GM23338 (cell line): Measurements from ENCODE around the gene MCAT. TPM values are rescaled to one million over a fixed set of nuclear protein-coding genes. Genes with fewer than 3 reads are reported as not detected.

Experiments used
- ATAC-seq: fragments of 200-7000 bp; cut with Tn5 transposase; 3 replicates; pipeline ENCODE4 v1.9.1; 2020
- DNase-seq: peaks from one replicate; pipeline ENCODE4 v3.0.0-alpha.2; 2015; ENCODE audit warnings: low spot score
- H2AFZ ChIP-seq: fragments of 200-600 bp; sonication (generic); 2 replicates; pipeline ENCODE4 v1.8.0; 2016; ENCODE audit warnings: antibody characterized with exemption, mild to moderate bottlenecking, moderate library complexity
- H3F3A ChIP-seq: fragments of 200-600 bp; sonication (generic); replicated peaks from 2 replicates; pipeline ENCODE4 v1.8.0; 2017; ENCODE audit warnings: antibody characterized with exemption, mixed run types, low read depth
- H3K27ac ChIP-seq: fragments of 200-600 bp; sonication (generic); 2 replicates; pipeline ENCODE4 v1.6.1; 2016; ENCODE audit warnings: low read depth
- H3K27me3 ChIP-seq: fragments of 200-600 bp; sonication (generic); 2 replicates; pipeline ENCODE4 v1.8.0; 2016; ENCODE audit warnings: mild to moderate bottlenecking, mixed run types, moderate library complexity; ENCODE audit not compliant: insufficient read depth
- H3K36me3 ChIP-seq: fragments of 200-600 bp; sonication (generic); 2 replicates; pipeline ENCODE4 v1.8.0; 2016; ENCODE audit warnings: mild to moderate bottlenecking; ENCODE audit not compliant: insufficient read depth
- H3K4me1 ChIP-seq: fragments of 200-600 bp; sonication (generic); 2 replicates; pipeline ENCODE4 v1.8.0; 2016; ENCODE audit warnings: mild to moderate bottlenecking, moderate library complexity; ENCODE audit not compliant: insufficient read depth
- H3K4me2 ChIP-seq: fragments of 200-600 bp; sonication (generic); 2 replicates; pipeline ENCODE4 v1.7.1; 2017; ENCODE audit warnings: mixed run types
- H3K4me3 ChIP-seq: fragments of 200-600 bp; sonication (generic); 2 replicates; pipeline ENCODE4 v1.6.1; 2016; ENCODE audit warnings: mixed run types
- H3K79me2 ChIP-seq: fragments of 200-600 bp; sonication (generic); replicated peaks from 2 replicates; pipeline ENCODE4 v1.8.0; 2017; ENCODE audit warnings: mild to moderate bottlenecking; ENCODE audit not compliant: insufficient read depth
- H3K9me2 ChIP-seq: fragments of 200-600 bp; sonication (generic); 2 replicates; pipeline ENCODE4 v1.8.0; 2017; ENCODE audit not compliant: insufficient read depth
- H4K20me1 ChIP-seq: fragments of 200-600 bp; sonication (generic); replicated peaks from 2 replicates; pipeline ENCODE4 v1.8.0; 2017; ENCODE audit warnings: mild to moderate bottlenecking; ENCODE audit not compliant: insufficient read depth
- H3K27ac Mint-ChIP-seq: 2 replicates; pipeline ENCODE4 v1.8.0; 2020; ENCODE audit warnings: inconsistent platforms, mild to moderate bottlenecking, moderate library complexity, mixed read lengths
- H3K27me3 Mint-ChIP-seq: 3 replicates; pipeline ENCODE4 v1.8.0; 2022; ENCODE audit warnings: low read depth, mild to moderate bottlenecking, moderate library complexity, mixed read lengths, inconsistent platforms; ENCODE audit not compliant: insufficient read depth, poor library complexity
- H3K36me3 Mint-ChIP-seq: 3 replicates; pipeline ENCODE4 v1.8.0; 2021; ENCODE audit warnings: low read depth, mild to moderate bottlenecking, inconsistent platforms, moderate library complexity, mixed read lengths
- H3K4me1 Mint-ChIP-seq: 3 replicates; pipeline ENCODE4 v1.8.0; 2020; ENCODE audit warnings: mild to moderate bottlenecking, inconsistent platforms, mixed read lengths
- H3K4me3 Mint-ChIP-seq: 3 replicates; pipeline ENCODE4 v1.8.0; 2021; ENCODE audit warnings: moderate library complexity, mild to moderate bottlenecking, inconsistent platforms, mixed read lengths
- H3K9me3 Mint-ChIP-seq: 3 replicates; pipeline ENCODE4 v1.8.0; 2020; ENCODE audit warnings: moderate library complexity, mild to moderate bottlenecking, inconsistent platforms, mixed read lengths
- CREB1 ChIP-seq: fragments of 250-450 bp; sonication (Bioruptor Pico); IDR thresholded peaks from 2 replicates; pipeline ENCODE4 v1.5.0; 2020; ENCODE audit warnings: low read depth, mild to moderate bottlenecking, moderate library complexity
- EZH2 ChIP-seq: fragments of 200-600 bp; sonication (generic); IDR thresholded peaks from one replicate; pipeline ENCODE4 v1.8.0; 2017; ENCODE audit warnings: antibody characterized with exemption, mild to moderate bottlenecking, low read depth; ENCODE audit not compliant: unreplicated experiment
- EZH2phosphoT487 ChIP-seq: fragments of 200-600 bp; sonication (generic); IDR thresholded peaks from one replicate; pipeline ENCODE4 v1.8.1; 2018; ENCODE audit warnings: antibody characterized with exemption; ENCODE audit not compliant: unreplicated experiment
- JUNB ChIP-seq: IDR thresholded peaks from one replicate; pipeline ENCODE4 v1.6.1; 2016; ENCODE audit warnings: antibody characterized with exemption; ENCODE audit not compliant: unreplicated experiment
- NANOG ChIP-seq: IDR thresholded peaks from 2 replicates; pipeline ENCODE4 v1.6.1; 2016; ENCODE audit warnings: antibody characterized with exemption, borderline replicate concordance
- POLR2AphosphoS5 ChIP-seq: IDR thresholded peaks from 2 replicates; pipeline ENCODE4 v1.6.1; 2016; ENCODE audit warnings: antibody characterized with exemption, low read depth
- STAT1 ChIP-seq: IDR thresholded peaks from one replicate; pipeline ENCODE4 v1.6.1; 2016; ENCODE audit warnings: antibody characterized with exemption; ENCODE audit not compliant: unreplicated experiment
- ZNF114 ChIP-seq: fragments of 250-450 bp; sonication (Bioruptor Pico); IDR thresholded peaks from 2 replicates; pipeline ENCODE4 v1.5.0; 2020; ENCODE audit warnings: mild to moderate bottlenecking, moderate library complexity
- ZNF331 ChIP-seq: fragments of 250-450 bp; sonication (Bioruptor Pico); IDR thresholded peaks from 2 replicates; pipeline ENCODE4 v1.5.0; 2020; ENCODE audit warnings: low read depth, mild to moderate bottlenecking, moderate library complexity
- polyA plus RNA-seq: library from polyadenylated mRNA; unstranded; fragments of >200 nt; fragmentation: Nextera tagmentation; extraction: Ambion mirVana; gene quantifications from 2 replicates; pipeline ENCODE4 v1.2.1, GENCODE V29; 2016
- total RNA-seq: library from RNA; depleted of rRNA; stranded (reverse); fragments of >200 nt; shearing (Covaris generic); gene quantifications from 2 replicates; pipeline ENCODE4 v1.2.3, GENCODE V29; 2014
- TF ChIP-seq, protein P1 (sequence below): IDR thresholded peaks from 2 replicates; pipeline ENCODE4 v1.6.1; 2016; ENCODE audit warnings: antibody characterized with exemption
- TF ChIP-seq, protein P2 (sequence below): fragments of 250-450 bp; sonication (Bioruptor Pico); IDR thresholded peaks from 2 replicates; pipeline ENCODE4 v1.5.0; 2020; ENCODE audit warnings: mild to moderate bottlenecking, moderate library complexity
- TF ChIP-seq, protein P3 (sequence below): IDR thresholded peaks from one replicate; pipeline ENCODE4 v1.6.1; 2018; ENCODE audit warnings: antibody characterized with exemption; ENCODE audit not compliant: unreplicated experiment
- TF ChIP-seq, protein P4 (sequence below), 2 experiments: fragments of 200-600 bp in 1 of 2; sonication (generic) in 1 of 2; conservative IDR thresholded peaks; 2 replicates each; pipeline versions ENCODE4 v1.5.1 to v1.6.1; 2016 to 2017; ENCODE audit warnings: antibody characterized with exemption in 2 of 2, low read depth in 2 of 2, mild to moderate bottlenecking in 2 of 2, moderate library complexity in 1 of 2

MCAT gene
- total and polyA plus RNA-seq, 2 experiments from 2014 or later = 9.7 to 16.9 TPM

DNA sequence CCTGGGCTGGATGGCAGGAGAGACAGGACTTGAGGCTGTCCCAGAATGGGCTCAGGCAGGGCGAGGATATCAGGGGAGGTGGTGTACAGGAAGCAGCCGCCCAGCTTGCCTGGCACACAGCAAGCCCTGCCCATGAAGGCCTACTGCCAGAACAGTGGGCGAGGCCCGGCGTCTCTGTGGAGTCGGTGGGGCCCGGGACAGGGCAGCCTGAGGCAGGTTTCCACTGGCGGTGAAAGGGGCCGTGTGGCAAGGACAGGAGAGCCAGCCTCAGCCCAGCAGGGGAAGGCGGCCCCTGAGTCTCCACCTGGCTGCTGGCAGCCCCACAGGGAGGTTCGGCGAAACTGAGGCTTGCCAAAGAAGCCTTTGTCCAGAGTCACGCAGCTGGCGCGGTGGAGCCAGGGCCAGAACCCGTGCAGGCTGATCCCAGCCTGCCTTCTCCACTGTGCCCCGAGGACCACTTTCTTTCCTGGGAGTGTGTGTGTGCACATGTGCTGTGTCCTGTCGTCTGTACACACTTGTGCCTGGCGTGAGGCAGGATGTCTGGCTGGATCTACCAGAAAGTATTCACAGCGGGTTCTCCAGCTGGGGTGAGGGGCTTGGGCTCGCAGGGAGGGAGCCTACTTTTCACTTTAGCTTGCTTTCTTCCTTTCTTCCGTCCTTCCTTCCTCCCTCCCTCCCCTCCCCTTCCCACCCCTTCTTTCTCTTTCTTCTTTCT lies 9.3 kb upstream of the MCAT start:
- H3K27me3 ChIP-seq = peaks cover 17% of the 10 kb centered on the region
- H2AFZ ChIP-seq = peak overlapping the region; percentile 97
- H3K4me3 ChIP-seq = peak overlapping the region; percentile 65
- H3K79me2 ChIP-seq = no peaks in the 10 kb centered on the region
- H3K27ac Mint-ChIP-seq = no peak overlapping the region
- peaks cover 2% of the 10 kb centered on the region for H3K4me1 Mint-ChIP-seq
- peak; percentile 41 for ATAC-seq
- no peak for DNase-seq
- no peaks in the 10 kb centered on the region for H3K36me3 Mint-ChIP-seq
- TF ChIP-seq STAT1 = no peak
- no peak for TF ChIP-seq JUNB
- TF ChIP-seq EZH2 = no peak
- no peak for TF ChIP-seq ZNF114 (CRISPR knock-in tag)
- TF ChIP-seq, protein P1, sequence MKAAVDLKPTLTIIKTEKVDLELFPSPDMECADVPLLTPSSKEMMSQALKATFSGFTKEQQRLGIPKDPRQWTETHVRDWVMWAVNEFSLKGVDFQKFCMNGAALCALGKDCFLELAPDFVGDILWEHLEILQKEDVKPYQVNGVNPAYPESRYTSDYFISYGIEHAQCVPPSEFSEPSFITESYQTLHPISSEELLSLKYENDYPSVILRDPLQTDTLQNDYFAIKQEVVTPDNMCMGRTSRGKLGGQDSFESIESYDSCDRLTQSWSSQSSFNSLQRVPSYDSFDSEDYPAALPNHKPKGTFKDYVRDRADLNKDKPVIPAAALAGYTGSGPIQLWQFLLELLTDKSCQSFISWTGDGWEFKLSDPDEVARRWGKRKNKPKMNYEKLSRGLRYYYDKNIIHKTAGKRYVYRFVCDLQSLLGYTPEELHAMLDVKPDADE = no peak
- TF ChIP-seq NANOG = no peak
- no peak for TF ChIP-seq CREB1 (CRISPR knock-in tag)
- no peak for TF ChIP-seq POLR2AphosphoS5
- TF ChIP-seq ZNF331 (CRISPR knock-in tag) = no peak
- TF ChIP-seq EZH2phosphoT487 = no peak
- TF ChIP-seq, protein P2, sequence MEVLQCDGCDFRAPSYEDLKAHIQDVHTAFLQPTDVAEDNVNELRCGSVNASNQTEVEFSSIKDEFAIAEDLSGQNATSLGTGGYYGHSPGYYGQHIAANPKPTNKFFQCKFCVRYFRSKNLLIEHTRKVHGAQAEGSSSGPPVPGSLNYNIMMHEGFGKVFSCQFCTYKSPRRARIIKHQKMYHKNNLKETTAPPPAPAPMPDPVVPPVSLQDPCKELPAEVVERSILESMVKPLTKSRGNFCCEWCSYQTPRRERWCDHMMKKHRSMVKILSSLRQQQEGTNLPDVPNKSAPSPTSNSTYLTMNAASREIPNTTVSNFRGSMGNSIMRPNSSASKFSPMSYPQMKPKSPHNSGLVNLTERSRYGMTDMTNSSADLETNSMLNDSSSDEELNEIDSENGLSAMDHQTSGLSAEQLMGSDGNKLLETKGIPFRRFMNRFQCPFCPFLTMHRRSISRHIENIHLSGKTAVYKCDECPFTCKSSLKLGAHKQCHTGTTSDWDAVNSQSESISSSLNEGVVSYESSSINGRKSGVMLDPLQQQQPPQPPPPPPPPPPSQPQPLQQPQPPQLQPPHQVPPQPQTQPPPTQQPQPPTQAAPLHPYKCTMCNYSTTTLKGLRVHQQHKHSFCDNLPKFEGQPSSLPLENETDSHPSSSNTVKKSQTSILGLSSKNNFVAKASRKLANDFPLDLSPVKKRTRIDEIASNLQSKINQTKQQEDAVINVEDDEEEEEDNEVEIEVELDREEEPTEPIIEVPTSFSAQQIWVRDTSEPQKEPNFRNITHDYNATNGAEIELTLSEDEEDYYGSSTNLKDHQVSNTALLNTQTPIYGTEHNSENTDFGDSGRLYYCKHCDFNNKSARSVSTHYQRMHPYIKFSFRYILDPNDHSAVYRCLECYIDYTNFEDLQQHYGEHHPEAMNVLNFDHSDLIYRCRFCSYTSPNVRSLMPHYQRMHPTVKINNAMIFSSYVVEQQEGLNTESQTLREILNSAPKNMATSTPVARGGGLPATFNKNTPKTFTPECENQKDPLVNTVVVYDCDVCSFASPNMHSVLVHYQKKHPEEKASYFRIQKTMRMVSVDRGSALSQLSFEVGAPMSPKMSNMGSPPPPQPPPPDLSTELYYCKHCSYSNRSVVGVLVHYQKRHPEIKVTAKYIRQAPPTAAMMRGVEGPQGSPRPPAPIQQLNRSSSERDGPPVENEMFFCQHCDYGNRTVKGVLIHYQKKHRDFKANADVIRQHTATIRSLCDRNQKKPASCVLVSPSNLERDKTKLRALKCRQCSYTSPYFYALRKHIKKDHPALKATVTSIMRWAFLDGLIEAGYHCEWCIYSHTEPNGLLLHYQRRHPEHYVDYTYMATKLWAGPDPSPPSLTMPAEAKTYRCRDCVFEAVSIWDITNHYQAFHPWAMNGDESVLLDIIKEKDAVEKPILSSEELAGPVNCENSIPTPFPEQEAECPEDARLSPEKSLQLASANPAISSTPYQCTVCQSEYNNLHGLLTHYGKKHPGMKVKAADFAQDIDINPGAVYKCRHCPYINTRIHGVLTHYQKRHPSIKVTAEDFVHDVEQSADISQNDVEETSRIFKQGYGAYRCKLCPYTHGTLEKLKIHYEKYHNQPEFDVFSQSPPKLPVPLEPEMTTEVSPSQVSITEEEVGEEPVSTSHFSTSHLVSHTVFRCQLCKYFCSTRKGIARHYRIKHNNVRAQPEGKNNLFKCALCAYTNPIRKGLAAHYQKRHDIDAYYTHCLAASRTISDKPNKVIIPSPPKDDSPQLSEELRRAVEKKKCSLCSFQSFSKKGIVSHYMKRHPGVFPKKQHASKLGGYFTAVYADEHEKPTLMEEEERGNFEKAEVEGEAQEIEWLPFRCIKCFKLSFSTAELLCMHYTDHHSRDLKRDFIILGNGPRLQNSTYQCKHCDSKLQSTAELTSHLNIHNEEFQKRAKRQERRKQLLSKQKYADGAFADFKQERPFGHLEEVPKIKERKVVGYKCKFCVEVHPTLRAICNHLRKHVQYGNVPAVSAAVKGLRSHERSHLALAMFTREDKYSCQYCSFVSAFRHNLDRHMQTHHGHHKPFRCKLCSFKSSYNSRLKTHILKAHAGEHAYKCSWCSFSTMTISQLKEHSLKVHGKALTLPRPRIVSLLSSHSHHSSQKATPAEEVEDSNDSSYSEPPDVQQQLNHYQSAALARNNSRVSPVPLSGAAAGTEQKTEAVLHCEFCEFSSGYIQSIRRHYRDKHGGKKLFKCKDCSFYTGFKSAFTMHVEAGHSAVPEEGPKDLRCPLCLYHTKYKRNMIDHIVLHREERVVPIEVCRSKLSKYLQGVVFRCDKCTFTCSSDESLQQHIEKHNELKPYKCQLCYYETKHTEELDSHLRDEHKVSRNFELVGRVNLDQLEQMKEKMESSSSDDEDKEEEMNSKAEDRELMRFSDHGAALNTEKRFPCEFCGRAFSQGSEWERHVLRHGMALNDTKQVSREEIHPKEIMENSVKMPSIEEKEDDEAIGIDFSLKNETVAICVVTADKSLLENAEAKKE = no peak
- TF ChIP-seq, protein P3, sequence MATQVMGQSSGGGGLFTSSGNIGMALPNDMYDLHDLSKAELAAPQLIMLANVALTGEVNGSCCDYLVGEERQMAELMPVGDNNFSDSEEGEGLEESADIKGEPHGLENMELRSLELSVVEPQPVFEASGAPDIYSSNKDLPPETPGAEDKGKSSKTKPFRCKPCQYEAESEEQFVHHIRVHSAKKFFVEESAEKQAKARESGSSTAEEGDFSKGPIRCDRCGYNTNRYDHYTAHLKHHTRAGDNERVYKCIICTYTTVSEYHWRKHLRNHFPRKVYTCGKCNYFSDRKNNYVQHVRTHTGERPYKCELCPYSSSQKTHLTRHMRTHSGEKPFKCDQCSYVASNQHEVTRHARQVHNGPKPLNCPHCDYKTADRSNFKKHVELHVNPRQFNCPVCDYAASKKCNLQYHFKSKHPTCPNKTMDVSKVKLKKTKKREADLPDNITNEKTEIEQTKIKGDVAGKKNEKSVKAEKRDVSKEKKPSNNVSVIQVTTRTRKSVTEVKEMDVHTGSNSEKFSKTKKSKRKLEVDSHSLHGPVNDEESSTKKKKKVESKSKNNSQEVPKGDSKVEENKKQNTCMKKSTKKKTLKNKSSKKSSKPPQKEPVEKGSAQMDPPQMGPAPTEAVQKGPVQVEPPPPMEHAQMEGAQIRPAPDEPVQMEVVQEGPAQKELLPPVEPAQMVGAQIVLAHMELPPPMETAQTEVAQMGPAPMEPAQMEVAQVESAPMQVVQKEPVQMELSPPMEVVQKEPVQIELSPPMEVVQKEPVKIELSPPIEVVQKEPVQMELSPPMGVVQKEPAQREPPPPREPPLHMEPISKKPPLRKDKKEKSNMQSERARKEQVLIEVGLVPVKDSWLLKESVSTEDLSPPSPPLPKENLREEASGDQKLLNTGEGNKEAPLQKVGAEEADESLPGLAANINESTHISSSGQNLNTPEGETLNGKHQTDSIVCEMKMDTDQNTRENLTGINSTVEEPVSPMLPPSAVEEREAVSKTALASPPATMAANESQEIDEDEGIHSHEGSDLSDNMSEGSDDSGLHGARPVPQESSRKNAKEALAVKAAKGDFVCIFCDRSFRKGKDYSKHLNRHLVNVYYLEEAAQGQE = no peak
- TF ChIP-seq, protein P4, sequence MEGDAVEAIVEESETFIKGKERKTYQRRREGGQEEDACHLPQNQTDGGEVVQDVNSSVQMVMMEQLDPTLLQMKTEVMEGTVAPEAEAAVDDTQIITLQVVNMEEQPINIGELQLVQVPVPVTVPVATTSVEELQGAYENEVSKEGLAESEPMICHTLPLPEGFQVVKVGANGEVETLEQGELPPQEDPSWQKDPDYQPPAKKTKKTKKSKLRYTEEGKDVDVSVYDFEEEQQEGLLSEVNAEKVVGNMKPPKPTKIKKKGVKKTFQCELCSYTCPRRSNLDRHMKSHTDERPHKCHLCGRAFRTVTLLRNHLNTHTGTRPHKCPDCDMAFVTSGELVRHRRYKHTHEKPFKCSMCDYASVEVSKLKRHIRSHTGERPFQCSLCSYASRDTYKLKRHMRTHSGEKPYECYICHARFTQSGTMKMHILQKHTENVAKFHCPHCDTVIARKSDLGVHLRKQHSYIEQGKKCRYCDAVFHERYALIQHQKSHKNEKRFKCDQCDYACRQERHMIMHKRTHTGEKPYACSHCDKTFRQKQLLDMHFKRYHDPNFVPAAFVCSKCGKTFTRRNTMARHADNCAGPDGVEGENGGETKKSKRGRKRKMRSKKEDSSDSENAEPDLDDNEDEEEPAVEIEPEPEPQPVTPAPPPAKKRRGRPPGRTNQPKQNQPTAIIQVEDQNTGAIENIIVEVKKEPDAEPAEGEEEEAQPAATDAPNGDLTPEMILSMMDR (conservative IDR thresholded peaks at IDR 0.05; ENCODE audit: low read depth in 2 of 2) = no peak
- no peaks in the 10 kb centered on the region for H3K9me3 Mint-ChIP-seq
- H3F3A ChIP-seq = no peaks in the 10 kb centered on the region; the same call in 1 of the 2 replicates
- H3K27ac ChIP-seq = no peak overlapping the region
- no peaks in the 10 kb centered on the region for H4K20me1 ChIP-seq
- H3K4me1 ChIP-seq = no peaks in the 10 kb centered on the region
- H3K27me3 Mint-ChIP-seq = peaks cover 20% of the 10 kb centered on the region
- no peaks in the 10 kb centered on the region for H3K9me2 ChIP-seq
- peak overlapping the region; percentile 86 for H3K4me2 ChIP-seq
- no peaks in the 10 kb centered on the region for H3K36me3 ChIP-seq
- peak overlapping the region; percentile 78 for H3K4me3 Mint-ChIP-seq
